WTC11 (cell line): ENCODE data around the gene NUMBL.

Experiments used
- NR2C2 ChIP-seq: sonication (generic); formaldehyde crosslinking; IDR thresholded peaks from 2 replicates; pipeline ENCODE4 v1.8.0; 2022; ENCODE audit warnings: mild to moderate bottlenecking, missing genetic modification reagents
- SMAD4 ChIP-seq: sonication (generic); formaldehyde crosslinking; IDR thresholded peaks from 2 replicates; pipeline ENCODE4 v1.8.0; 2022; ENCODE audit warnings: mild to moderate bottlenecking, missing genetic modification reagents
- SP1 ChIP-seq: sonication (generic); formaldehyde crosslinking; conservative IDR thresholded peaks from 2 replicates; pipeline ENCODE4 v1.8.1; 2022; ENCODE audit warnings: missing genetic modification reagents
- TF ChIP-seq, protein P1 (sequence below): sonication (generic); formaldehyde crosslinking; IDR thresholded peaks from 2 replicates; pipeline ENCODE4 v1.8.0; 2022; ENCODE audit warnings: missing genetic modification reagents
- TF ChIP-seq, protein P2 (sequence below): fragments of 200-600 bp; IDR thresholded peaks from 2 replicates; pipeline ENCODE4 v1.8.0; 2022; ENCODE audit warnings: antibody characterized with exemption

DNA sequence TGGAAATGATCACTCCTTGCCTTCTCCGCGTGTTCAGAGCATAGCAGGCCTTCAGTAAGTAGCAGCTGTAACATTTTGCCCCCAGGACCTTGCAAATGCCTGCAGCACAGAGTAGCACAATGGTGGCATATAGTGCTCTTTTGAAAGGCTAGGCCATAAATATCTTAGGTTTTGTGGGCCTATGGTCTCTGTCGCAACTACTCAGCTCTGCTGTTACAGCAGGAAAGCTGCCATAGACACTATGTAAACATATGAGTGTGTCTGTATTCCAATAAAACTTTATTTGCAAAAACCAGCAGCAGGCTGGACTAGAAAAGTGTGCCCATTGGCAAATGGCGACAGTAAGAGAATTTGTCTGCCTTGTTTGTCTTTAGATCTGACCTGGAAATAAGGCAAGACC is 35.8 kb upstream of the NUMBL start:
- TF ChIP-seq, protein P1, sequence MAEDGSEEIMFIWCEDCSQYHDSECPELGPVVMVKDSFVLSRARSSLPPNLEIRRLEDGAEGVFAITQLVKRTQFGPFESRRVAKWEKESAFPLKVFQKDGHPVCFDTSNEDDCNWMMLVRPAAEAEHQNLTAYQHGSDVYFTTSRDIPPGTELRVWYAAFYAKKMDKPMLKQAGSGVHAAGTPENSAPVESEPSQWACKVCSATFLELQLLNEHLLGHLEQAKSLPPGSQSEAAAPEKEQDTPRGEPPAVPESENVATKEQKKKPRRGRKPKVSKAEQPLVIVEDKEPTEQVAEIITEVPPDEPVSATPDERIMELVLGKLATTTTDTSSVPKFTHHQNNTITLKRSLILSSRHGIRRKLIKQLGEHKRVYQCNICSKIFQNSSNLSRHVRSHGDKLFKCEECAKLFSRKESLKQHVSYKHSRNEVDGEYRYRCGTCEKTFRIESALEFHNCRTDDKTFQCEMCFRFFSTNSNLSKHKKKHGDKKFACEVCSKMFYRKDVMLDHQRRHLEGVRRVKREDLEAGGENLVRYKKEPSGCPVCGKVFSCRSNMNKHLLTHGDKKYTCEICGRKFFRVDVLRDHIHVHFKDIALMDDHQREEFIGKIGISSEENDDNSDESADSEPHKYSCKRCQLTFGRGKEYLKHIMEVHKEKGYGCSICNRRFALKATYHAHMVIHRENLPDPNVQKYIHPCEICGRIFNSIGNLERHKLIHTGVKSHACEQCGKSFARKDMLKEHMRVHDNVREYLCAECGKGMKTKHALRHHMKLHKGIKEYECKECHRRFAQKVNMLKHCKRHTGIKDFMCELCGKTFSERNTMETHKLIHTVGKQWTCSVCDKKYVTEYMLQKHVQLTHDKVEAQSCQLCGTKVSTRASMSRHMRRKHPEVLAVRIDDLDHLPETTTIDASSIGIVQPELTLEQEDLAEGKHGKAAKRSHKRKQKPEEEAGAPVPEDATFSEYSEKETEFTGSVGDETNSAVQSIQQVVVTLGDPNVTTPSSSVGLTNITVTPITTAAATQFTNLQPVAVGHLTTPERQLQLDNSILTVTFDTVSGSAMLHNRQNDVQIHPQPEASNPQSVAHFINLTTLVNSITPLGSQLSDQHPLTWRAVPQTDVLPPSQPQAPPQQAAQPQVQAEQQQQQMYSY = no peak
- TF ChIP-seq, protein P2, sequence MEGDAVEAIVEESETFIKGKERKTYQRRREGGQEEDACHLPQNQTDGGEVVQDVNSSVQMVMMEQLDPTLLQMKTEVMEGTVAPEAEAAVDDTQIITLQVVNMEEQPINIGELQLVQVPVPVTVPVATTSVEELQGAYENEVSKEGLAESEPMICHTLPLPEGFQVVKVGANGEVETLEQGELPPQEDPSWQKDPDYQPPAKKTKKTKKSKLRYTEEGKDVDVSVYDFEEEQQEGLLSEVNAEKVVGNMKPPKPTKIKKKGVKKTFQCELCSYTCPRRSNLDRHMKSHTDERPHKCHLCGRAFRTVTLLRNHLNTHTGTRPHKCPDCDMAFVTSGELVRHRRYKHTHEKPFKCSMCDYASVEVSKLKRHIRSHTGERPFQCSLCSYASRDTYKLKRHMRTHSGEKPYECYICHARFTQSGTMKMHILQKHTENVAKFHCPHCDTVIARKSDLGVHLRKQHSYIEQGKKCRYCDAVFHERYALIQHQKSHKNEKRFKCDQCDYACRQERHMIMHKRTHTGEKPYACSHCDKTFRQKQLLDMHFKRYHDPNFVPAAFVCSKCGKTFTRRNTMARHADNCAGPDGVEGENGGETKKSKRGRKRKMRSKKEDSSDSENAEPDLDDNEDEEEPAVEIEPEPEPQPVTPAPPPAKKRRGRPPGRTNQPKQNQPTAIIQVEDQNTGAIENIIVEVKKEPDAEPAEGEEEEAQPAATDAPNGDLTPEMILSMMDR = no peak
- no peak for TF ChIP-seq NR2C2 (CRISPR knock-in tag)
- no peak for TF ChIP-seq SP1
- TF ChIP-seq SMAD4 (CRISPR knock-in tag) = no peak
